ENCODE data around the gene ARMC9.
"Not testable (repeated sequence)": the region's sequence is repeated elsewhere in the genome, so short reads cannot be mapped to it uniquely, and the experiment has no call there.

Gene ARMC9

DNA sequence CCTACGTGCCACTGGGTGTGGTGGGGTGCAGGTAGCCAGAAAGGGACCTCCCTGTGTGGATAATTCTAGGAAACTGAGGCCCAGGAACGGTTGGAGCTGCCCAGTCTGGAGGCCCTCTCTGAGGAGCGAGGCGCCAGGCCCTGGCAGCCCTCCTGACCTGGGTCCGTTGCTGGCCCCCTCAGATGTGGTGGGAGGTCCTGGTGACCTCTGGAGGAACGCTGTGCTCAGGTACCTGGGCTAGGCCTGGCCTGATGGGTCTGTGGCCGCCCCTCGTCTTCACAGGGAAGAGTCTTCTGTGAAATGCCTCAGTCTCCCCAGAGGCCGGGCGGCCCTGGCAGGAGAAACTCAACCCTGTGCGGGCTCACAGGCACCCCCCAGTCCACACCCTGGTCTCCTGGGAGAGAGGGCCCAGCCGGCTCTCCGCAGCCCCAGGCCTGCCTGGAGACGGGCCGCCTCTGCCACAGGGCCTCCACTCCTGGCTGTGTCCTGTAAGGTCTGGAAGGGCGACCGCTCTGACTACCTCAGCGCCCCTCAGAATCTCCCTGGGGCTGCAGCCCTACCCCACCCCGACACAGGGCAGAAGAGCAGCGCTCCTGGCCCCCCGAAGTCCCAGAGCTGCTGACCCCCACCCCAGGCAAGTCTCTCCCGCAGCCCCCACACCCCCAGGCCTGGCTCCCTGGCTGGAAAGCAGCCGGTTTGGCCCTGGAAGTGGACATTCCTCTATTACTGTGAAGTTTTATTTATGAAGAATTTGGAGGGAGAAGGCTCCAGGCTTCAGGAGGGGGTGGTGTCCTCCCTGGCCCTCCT lies 200.8 kb downstream of the ARMC9 start:
- no peak for DNase-seq (ENCODE audit: low spot score)

DNA sequence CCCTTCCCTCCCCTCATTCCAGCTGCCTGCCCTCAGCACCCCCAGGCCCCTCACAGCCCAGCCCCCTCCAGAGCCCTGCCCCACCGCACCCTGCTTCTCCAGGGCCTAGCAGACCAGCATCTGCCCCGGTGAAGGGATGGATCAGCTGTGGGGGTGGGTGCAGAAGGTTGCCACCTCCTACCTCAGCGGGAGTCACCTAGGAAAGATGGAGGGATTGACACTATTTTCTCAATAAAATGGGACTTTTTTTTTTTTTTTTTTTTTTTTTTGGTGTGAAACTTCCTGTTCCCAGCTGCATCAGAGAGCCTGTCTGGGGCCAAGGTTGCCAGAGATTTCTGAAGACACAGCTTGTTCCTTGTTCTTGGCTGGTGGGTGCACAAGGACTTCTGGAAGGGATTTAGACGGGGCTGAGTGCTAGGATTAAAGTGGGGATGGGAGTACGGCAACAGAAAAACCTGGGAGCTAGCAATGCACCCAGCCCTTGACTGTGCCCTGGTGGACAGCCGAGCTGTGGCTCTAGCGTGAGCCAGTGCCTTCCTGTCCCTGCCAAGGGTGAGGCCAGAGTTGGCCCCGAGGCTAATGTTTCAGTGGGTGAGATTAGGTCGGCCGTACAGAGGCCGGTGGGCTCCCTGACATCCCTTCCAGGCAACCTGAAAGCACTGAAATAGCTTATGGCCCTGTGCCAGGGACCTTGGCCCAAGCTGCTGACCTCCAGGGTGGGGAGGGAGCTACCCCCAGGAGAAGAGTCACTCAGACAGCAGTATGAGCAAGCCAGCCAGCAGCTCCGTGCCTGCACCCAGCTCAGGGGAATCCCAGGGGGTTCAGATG lies 201.6 kb downstream of the ARMC9 start:
- peak; percentile 32 for DNase-seq (ENCODE audit: low spot score)

DNA sequence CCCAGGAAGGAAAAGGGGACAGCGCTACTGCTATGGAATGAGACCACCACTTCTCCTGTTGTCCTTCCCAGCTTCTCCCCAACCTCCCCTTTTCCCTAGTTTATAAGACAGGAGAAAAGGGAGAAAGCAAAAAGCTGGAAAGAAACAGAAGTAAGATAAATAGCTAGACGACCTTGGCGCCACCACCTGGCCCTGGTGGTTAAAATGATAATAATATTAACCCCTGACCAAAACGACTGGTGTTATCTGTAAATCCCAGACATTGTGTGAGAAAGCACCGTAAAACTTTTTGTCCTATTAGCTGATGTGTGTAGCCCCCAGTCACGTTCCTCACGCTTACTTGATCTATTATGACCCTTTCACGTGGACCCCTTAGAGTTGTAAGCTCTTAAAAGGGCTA lies 202.2 kb downstream of the ARMC9 start:
- not testable (repeated sequence) for DNase-seq (ENCODE audit: low spot score)

DNA sequence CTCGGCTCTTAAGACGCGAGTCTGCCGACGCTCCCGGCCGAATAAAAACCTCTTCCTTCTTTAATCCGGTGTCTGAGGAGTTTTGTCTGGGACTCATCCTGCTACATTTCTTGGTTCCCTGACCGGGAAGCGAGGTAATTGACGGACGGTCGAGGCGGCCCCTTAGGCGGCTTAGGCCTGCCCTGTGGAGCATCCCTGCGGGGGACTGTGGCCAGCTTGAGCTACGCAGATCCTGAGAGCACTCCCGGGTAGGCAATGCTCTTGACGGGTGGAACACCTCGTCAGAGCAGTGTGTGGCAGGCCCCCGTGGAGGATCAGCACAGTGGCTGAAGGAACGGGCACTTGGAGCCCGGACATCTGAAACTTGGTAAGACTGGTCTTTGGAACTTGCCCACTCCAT lies 202.7 kb downstream of the ARMC9 start:
- not testable (repeated sequence) for DNase-seq (ENCODE audit: low spot score)

DNA sequence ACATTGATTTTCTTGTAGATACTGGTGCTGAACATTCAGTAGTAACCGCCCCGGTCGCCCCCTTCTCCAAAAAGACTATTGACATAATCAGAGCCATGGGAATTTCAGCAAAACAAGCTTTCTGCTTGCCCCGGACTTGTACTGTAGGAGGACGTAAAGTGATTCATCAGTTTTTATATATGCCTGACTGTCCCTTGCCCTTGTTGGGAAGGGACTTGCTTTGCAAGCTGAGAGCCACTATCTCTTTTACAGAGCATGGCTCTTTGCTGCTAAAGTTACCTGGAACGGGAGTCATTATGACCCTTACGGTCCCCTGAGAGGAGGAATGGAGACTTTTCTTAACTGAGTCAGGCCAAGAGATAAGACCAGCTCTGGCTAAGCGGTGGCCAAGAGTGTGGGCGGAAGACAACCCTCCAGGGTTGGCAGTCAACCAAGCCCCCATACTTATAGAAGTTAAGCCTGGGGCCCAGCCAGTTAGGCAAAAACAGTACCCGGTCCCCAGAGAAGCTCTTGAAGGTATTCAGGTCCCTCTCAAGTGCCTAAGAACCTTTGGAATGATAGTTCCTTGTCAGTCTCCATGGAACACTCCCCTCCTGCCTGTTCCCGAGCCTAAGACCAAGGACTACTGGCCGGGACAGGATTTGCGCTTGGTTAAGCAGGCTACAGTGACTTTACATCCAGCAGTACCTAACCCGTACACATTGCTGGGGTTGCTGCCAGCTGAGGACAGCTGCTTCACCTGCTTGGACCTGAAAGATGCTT lies 205.2 kb downstream of the ARMC9 start:
- DNase-seq (ENCODE audit: low spot score), result not testable (repeated sequence)

DNA sequence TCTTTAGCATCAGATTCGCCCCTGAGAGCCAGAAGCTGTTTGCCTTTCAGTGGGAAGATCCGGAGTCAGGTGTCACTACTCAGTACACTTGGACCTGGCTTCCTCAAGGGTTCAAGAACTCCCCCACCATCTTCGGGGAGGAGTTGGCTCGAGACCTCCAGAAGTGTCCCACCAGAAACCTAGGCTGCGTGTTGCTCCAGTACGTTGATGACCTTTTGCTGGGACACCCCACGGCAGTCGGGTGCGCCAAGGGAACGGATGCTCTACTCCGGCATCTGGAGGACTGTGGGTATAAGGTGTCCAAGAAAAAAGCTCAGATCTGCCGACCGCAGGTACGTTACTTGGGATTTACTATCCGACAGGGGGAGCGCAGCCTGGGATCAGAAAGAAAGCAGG lies 205.8 kb downstream of the ARMC9 start:
- DNase-seq (ENCODE audit: low spot score), result not testable (repeated sequence)

DNA sequence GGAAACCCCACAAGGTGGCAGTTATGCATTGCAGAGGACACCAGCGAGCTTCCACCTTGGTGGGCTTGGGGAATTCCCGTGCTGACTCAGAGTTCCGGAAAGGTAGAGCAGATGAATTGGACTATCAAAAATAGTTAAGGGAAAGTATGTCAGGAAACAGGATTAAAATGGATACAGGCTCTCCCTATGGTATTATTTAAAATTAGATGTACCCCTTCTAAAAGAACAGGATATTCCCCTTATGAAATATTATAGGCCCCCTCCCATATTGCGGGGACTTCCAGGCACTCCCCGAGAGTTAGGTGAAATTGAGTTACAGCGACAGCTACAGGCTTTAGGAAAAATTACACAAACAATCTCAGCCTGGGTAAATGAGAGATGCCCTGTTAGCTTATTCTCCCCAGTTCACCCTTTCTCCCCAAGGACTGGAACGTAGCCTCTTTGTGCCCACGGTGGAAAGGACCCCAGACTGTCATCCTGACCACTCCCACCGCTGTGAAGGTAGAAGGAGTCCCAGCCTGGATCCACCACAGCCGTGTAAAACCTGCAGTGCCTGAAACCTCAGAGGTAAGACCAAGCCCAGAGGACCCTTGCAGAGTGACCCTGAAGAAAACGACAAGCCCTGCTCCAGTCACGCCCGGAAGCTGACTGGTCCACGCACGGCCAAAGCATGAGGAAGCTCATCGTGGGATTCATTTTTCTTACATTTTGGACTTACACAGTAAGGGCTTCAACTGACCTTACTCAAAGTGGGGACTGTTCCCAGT lies 207.4 kb downstream of the ARMC9 start:
- not testable (repeated sequence) for DNase-seq (ENCODE audit: low spot score)

DNA sequence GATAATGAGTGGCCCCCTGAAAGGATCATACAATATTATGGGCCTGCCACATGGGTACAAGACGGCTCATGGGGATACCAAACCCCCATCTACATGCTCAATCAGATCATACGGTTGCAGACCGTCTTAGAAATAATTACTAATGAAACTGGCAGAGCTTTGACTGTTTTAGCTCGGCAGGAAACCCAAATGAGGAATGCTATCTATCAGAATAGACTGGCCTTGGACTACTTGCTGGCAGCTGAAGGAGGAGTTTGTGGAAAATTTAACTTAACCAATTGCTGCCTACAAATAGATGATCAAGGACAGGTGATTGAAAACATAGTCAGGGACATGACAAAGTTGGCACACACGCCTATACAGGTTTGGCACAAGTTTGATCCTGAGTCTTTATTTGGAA lies 209.3 kb downstream of the ARMC9 start:
- not testable (repeated sequence) for DNase-seq (ENCODE audit: low spot score)

DNA sequence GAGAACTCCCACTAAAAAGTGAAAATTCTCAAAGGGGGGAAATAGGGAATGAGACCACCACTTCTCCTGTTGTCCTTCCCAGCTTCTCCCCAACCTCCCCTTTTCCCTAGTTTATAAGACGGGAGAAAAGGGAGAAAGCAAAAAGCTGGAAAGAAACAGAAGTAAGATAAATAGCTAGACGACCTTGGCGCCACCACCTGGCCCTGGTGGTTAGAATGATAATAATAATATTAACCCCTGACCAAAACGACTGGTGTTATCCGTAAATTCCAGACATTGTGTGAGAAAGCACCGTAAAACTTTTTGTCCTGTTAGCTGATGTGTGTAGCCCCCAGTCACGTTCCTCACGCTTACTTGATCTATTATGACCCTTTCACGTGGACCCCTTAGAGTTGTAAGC lies 209.9 kb downstream of the ARMC9 start:
- not testable (repeated sequence) for DNase-seq (ENCODE audit: low spot score)

DNA sequence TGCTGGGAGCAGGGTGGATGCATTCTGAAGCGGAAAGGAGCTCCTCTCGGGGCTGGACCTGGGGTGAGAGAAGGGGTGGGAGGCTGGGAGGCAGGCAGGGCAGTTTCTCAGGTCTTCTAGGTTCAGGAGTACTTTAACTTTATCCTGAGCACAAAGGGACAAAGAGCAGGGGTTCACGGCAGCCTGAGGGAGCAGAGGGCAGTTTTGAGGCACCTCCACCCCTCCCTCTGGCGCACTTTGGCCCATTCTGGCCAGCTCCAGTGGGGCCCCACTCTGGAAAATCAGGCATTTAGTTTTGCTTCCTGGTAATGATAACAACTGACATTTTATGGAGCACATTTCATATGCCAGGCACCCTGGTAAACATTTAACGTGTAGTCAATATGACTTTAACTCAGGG lies 211.3 kb downstream of the ARMC9 start:
- no peak for DNase-seq (ENCODE audit: low spot score)

DNA sequence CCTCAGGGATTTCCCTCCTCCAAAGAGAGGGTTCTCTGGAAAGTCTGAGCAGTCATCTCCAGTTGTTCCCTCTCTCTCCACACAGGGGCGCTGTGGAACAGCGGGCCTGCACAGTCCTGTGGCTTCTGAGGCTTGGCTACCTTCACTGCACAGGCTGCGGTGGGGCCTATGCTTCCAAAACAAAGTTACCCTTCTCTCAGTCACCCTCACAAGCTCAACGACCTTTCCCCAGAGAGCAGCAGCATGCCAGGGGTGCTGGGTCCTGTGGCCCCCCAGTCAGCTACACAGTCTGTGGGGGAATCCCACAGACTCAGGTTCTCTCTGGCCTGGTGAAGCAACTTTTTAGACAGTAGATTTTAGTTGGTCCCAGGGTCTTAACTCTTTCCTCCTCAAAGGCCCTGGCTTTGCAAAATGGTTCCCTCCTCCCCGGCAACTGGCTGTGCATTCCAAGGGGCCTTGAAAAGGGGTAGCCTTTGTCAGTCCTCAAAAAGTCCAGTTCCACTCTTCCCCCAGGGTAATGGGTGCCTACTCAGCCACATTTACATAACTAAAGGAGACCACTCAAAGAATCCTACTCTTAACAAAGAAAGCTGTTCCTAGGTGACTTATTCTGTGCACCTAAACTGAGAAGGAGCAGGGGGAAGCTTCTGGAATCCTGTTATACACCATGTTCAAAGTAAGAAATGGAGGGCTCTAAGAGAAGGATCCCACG lies 212.0 kb downstream of the ARMC9 start:
- DNase-seq (ENCODE audit: low spot score), result no peak

DNA sequence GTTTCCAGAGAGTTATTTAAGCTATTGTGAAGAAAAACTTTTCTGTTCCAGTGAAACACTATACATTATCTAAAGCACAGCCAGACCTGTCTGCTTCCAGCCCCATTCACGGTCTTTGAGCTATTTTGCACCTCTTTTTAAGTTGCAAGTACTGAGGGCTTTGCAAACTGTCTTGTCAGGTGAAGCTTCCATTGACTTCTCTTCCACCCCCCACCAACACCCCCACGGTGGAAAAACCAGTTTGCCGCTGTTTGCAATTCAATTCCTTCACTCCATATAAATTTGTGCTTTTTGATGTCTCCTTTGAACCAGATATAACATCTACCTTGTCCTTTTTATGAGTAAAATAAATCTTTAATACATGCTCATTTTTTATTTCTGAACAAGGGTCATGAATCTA lies 212.8 kb downstream of the ARMC9 start:
- DNase-seq (ENCODE audit: low spot score), result no peak

DNA sequence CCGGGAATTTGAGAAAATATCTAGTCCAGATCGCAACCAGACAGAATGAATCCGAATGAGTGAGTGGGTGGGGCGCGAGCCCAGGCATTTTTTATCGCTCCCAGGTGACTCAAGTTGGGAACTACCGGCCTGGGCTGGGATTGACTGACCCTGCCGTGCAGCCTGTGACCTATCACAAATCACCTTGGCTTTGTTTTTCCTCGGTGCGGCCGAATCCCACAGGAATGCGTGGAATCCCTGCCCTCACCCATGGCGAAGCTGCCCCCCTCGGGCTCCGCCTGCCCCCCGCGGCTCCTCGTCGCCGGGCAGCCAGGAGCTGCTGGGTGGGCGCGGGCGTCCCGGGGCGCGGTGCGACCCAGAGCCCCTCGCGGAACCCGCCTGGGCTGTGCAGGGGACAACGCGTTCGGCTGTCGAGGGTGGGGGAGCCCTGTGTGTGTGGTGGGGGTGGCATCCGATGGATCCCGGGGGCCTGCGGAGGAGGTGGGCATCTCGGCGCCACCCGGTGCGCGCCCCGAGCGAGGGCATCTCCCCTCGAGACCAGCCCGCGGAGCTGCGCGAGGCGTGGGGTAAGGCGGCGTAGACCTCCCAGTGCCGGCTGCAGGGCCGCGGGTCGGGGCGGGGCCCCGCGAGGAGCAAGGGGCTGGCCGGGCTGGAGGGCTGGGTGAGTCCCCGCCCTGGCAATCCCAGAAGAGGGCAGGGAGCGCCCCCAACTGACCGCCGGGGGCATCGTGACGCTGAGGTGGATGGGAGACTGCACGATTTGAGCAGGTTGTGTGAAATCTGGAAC lies 213.6 kb downstream of the ARMC9 start:
- peak; percentile 74 for DNase-seq (ENCODE audit: low spot score)

DNA sequence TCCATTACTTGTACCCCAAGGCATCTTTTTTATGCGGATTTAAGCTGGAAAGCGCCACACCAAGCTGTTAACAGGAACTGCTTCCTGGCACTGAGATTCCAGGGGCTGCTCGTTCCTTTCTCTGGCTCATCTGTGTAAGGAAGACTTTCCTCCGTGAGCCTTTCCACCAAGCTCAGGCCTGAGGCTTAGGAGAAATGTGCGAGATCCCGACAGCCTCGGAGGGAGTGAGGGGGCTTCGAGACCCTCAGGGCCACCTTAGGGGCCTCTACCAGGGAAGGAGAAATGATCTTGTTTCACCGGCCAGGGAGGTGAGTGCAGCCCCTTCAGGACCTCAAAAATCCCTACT lies 214.2 kb downstream of the ARMC9 start:
- DNase-seq (ENCODE audit: low spot score), result no peak

DNA sequence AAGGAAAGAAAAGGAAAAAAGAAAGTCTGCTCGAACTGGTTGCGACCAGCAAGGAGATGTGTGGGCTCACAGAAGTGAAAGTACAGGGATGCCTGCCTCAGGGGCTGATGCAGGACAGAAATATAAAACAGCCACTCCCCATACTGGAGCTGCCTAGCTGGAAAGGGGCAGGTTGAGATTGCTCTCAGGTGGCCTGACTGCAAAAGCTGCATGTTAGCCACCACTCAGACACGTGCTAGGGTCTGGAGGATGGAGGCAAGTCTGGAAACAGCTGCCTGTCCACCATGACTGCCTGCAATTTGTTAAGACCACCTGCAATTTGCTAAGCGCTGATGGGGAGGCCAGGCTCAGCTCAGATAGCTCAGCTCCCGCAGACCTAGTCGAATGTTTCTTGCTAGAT lies 215.0 kb downstream of the ARMC9 start:
- DNase-seq (ENCODE audit: low spot score), result no peak

DNA sequence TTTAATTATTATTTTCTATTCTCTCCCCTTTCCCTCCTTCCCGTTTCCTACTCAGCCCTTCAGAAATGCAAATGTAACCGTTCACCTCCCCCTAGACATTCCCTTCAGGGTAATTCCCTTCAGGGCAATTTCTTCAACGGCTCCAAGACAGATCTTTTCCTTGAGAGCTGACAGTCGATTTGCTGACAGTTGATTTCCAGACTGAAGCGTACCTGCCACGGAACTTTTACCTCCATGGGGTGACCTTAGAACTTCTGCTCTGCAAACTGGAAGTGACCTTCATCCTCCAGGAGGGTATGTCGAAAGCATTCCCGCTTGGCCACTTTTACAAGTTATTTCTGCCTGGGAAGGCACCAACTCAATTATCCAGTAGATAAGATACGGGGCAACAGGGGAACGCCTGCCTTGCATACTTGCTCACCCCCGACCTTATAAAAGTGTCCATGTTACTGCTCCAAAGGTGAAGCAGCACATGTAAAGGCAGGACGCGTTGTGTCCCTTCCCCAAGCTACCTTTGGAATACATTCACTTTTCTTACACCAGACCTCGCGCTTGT lies 215.6 kb downstream of the ARMC9 start:
- DNase-seq (ENCODE audit: low spot score), result no peak

DNA sequence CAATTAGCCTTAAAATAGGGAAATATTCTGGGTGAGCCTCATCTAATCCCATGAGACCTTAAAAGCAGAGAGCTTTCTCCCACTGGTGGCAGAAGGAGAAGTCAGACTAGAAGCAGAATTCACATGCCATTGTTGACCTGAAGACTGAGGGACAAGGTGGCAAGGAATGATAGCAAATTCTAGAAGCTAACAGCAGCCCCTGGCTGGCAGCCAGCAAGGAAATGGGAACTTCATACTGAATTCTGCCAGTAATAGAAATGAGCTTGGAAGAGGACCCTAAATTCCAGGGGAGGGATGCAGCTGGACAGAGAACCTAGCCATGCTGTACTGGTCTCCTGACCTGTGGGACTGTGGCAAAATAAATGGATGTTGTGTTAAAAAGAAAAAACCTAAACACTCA lies 216.6 kb downstream of the ARMC9 start:
- DNase-seq (ENCODE audit: low spot score), result no peak

DNA sequence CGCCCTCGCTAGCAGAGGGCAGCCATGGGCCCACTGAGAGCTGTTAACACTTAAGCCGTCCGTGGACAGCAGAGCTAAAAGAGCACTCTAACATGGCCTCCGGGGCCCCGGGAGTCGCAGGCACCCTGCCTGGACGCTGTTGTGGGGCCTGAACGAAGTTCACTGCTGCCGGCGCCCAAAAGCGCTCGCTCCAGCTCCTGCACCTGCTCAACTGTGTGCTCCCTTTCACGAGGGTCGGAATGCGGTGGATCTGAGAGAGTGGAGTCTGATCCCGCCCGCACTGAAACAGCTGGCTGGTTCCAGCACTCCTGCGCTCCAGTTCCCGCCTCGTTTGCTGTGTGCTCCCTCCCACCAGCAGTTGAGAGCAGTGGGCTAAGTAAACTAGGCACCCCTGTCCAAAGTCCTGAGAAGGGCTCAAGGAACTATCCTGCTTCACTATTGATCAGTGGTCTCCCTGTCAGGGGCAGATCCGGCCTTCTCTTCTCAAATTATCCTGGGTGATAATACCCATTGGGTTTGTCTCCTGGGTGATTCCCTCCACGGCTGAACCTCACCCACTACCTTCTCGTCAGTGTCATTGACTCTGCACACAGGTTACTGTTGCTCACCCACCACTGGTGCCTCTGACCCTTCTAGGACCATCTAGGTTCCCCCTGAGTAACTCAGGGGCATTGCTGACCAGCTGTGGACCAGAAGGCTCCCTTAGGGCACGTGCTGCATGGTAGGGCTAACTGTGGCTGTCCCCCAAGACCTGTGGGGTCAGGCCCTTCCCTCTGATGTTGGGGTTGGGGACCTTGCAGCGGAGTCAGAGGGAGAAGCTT lies 220.6 kb downstream of the ARMC9 start:
- no peak for DNase-seq (ENCODE audit: low spot score)

DNA sequence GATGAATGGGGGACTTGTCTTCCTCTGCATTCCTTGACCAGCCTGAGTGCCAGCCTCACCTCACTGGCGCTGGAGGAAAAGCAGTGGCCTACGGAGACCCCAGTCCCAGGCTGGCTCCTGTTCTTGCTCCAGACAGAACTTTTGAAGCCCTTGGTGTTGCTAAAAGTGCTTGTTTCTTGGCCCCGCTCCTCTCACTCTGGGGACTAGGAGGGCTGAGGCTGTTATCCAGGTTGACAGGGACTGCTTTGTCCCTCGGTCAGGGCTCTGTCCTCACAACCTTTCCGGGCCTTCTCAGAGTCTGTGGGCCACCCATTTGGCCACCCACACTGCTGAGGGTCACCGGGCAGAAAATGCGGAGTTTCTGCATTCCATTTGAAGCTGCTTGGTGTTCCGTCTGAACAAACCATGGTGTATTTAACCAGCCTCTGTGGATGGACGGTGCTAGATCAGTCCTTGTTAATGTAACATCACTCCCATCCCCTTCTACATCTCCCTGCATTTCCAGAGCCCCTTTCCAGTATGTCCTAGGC lies 222.7 kb downstream of the ARMC9 start:
- no peak for DNase-seq (ENCODE audit: low spot score)

All from cerebellar cortex (tissue), 1 donor.